GM19238 (cell line): ENCODE measurements around the gene NDUFAF4.
"Not testable (repeated sequence)": the region's sequence is repeated elsewhere in the genome, so short reads cannot be mapped to it uniquely, and the experiment has no call there.

ENCODE experiments used
- DNase-seq: peaks from one replicate; pipeline ENCODE4 v3.0.0; 2011; ENCODE audit warnings: low spot score; ENCODE audit not compliant: insufficient read length

Gene NDUFAF4

DNA sequence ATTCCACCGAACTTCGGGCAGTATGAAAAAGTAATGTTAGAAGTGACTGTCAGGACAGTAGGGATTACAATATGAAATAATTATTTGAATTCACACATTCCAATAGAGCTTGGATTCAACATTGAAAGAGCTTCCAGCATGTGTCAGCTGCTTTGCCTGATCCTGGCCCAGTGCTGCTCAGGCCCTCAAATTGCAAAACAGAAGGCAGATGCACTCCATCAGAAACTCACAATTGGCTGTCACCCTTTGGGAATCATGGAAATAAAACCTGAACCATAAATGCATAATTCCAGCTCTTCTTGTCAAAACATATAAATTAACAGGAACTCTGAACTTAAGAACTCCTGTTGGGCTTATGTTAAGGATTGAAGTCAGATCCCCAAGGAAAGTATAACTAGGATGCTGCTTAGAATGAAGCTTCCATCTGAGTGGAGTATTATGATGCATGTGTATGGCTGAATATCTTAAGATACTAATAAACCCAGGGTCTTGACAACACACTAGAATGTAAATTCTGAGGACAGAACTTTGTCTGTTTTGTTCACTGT, 1.8 kb upstream of the NDUFAF4 start:
- DNase-seq = no peak

GRCh38 chr6:96899019-96899418, 1.3 kb upstream of the NDUFAF4 start:
- DNase-seq = no peak

DNA sequence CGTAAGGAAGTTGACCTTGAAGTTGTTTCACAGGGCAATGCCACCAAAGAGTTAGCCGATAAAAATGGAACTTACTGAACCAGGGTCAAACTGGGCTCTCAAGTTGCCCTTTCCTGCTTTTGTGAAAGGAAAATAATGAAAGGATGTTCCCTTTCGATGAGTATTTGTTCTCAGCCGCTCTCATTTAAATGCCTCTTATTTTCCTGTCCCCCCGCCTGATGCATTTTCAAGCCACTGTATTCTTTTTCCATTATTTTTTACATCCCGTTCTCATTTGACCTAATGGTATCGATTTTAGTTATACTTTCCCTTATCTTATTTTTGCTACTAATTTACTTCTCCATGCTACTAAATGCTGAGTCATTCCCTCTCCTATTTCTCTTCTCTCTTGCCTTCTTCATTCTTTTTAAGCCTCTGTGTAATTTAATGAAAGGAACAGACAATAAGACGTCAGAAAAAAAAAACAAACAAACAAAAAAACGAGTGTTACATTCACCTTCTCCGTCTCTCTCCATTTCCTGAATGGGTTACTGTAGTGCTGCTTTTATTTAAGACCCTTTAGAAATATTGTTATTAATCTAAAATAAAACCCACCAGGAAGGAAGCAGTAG, 655 bp upstream of the NDUFAF4 start:
- no peak for DNase-seq

GRCh38 chr6:96889146-96889545, 8.5 kb downstream of the NDUFAF4 start:
- DNase-seq = no peak

DNA sequence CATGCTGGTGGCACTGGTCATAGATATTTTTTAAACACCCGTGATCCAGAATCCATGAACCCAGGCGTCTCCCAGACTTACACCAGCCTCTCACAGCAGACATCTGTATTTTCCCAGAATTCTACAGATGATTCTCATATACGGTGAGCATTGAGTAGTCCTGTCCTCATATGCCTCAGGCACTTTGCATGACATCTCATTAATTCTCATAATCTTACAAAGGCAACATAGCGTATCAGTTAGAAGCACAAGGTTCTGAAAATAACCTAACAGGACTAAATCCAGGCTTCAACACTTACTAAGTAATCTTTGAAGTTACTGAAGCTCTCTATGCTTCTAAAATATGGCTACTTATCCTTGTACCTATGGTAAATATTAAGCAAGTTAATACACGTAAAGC, 8.9 kb downstream of the NDUFAF4 start:
- no peak for DNase-seq

- DNase-seq = no peak
These were observed 11.2 kb downstream of the NDUFAF4 start for GRCh38 chr6:96886519-96886918.

- not testable (repeated sequence) for DNase-seq
These were observed 12.5 kb downstream of the NDUFAF4 start for GRCh38 chr6:96885187-96885631.

GRCh38 chr6:96878143-96878542, 19.5 kb downstream of the NDUFAF4 start:
- no peak for DNase-seq

DNA sequence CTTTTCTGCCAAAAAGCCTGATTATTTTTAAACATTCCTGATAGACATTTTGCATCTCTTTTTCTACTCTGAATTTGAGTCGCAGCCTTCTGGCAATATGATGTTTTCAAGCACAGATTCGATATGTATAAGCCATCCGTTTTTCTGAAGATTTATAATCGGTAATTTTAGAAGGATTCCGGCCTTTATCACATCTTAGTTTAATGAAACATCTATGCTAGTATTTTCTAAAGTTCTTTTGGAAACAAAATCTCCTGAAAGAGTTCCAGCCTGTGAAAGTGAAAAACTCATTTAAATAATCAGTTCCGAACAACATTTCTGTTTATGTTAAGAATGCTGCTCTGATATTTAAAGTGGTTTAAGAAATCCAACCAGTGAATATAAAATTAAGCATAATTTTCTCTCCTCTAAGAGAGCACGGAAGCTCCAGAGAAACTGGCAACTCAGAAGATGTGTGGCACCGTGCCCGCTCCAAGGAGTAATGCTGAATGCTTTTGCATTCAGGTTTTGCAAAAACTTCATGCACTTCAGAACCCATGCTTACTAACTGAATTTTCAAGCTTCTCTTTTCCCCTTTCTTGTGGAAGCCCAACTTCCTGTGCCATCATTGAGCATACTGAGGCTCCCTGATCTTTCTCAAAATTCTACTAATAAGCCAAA, 20.7 kb downstream of the NDUFAF4 start:
- DNase-seq = no peak

DNA sequence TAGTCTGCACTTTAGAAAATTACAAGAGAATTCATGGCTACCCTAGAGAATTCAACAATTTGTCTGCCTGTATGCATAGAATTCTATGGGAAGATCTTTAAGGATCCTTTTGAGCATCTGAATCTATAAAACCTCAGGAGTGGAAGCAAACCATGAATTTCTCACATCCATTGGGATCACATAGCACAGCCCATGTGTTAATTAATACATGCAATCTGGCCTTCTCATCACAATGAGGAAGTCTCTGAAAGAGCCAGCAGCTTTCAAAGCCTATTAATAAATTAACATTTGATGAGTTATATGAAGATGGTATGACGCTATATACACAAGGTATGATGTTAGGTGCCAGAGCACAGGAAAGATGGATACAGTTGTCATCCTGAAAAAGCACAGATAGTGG, 24.7 kb downstream of the NDUFAF4 start:
- DNase-seq = no peak

- DNase-seq = no peak
These were observed 32.7 kb downstream of the NDUFAF4 start for GRCh38 chr6:96865055-96865405.

DNA sequence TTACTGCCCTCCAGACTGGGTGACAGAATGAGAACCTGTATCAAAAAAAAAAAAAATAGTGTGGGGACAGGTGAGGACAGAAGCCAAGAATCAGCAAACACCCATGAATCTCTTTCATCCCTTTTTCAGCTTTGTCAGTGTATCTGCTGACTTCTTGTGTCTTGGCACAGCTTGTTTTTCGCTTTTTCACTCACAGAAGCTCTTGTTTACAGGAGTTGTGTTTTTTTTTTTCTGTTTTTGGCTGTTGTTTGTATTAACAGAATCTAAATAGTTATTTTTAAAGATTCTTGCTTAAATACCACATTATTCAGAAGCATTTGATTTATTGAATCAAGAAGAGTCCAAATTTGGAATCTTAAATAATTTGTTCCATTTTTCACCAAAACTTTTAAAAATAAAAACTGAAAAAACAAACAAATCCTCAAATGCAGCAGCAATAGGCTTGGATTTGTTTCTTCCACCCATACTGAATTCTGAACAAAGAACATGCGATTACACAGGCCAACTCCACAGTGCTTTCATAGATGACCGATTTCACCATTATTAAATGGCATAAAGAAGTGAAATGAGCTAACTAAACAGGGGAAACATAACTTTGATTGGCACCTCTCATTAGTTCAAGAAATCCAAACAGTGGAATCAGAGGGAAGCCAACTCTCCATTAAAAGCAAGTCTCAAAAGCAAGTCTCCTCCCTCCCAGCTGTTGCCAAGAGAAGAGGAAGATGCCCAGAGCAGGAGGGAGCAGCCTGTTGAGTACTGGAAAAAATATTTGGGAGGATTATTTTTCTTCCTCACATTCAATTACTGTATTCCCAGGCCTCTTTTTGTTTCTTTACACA, 33.3 kb downstream of the NDUFAF4 start:
- no peak for DNase-seq

GRCh38 chr6:96862560-96862959, 35.1 kb downstream of the NDUFAF4 start:
- DNase-seq = no peak

- no peak for DNase-seq
These were observed 36.1 kb downstream of the NDUFAF4 start for GRCh38 chr6:96861588-96861987.

DNA sequence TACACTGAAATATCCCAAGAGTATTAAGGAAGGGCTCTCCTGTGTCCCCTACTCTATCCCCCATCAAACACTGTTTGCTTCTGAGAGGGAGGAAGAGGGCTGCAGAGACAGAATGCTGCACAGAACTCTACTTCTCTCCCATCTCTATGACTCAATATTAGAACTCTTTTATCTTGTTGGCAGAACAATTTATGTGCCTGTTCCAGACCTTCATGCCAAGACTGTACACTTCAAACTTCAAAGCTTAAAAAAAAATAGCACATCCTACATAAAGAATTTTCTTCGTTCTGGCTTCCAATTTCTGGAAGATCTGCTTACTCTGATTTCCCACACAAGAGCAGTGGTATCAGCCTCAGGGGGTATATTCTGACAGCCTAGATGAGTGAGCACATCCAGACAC, 40.8 kb downstream of the NDUFAF4 start:
- DNase-seq = no peak

DNA sequence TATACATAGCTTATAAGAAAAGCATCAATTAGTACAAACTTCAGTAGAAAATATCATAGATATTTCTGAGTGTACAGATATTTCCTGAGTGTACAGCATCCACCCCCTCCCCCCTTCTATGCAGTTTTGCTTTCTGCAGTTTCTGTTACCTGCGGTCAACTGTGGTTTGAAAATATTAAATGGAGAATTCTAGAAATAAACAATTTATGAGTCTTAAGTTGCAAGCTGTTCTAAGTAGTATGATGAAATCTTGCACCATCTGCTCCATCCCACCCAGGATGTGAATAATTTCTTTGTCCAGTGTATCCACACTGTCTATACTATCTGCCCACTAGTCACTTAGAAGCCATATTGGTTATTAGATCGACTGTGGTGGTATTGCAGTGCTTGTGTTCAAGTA, 44.6 kb downstream of the NDUFAF4 start:
- DNase-seq = no peak

DNA sequence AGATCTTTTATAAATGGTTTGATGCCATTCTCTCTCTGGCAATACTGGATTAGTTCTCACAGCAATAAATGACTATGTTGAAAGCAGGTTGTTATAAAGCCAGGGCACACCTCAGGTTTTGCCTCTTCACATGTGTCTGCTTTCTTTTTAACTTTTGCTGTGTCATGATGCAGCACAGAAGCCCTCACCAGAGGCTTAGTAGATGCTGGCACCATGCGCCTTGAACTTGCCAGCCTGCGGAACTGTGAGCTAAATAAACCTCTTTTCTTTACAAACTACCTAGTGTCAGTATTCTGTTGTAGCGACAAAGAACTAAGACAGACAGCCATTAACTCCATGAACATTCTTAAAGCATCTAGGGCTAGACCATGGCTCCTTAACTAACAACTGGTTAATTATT, 45.1 kb downstream of the NDUFAF4 start:
- no peak for DNase-seq

- no peak for DNase-seq
These were observed 45.8 kb downstream of the NDUFAF4 start for GRCh38 chr6:96851858-96852257.

GRCh38 chr6:96849615-96850014, 48.1 kb downstream of the NDUFAF4 start:
- no peak for DNase-seq

DNA sequence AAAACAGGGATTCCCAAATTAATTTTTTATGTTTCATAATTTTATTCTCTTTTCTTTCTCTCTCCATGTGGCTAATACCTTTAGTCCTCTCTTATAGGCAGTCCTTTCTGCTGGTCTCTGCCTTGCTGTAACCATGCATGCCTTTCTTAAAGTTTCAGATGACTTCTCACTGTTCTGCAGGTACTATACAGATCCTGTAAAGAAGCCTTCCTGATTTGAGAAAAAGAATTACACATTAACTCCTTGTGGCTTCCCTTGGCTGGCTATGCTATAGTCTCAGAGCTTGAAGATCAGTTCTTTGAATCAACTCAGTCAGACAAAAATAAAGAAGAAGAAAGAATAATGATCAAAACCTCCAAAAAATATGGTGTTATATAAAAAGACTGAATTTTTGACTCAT, 53.2 kb downstream of the NDUFAF4 start:
- DNase-seq = no peak

DNA sequence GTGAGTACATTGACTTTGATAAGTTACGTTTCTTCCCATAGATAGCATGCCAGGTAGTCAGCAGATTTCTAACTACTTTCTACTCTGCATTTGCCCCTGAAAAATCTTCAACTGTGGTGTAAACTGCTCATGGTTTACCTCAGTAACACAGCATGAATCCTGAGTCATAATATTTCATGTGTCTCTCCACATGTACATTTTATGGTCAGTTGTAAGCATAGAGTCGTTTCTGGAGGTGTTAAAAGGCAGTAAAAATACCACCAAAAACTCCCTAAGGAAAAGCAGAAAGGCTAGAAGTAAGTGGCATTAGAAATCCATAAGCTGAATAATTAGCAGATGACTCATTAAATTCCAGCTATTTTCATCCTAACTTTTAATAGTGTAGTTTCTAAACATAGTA, 56.3 kb downstream of the NDUFAF4 start:
- no peak for DNase-seq
